Adrenal gland (tissue), 12 donors: ENCODE measurements around the gene FUT4. TPM values are rescaled to one million over a fixed set of nuclear protein-coding genes. Genes with fewer than 3 reads are reported as not detected.

Experiments
- DNase-seq, 7 donors: peaks; one replicate each; pipeline ENCODE4 v3.0.0-alpha.2; 2019 to 2020
- H3K27ac ChIP-seq, 5 donors: fragments of 200-600 bp; sonication (generic) in 4 of 5; 1 replicate in 3 of 5; 2 replicates in 2 of 5; pipeline versions ENCODE4 v1.5.1 to v1.8.0; 2016 to 2020; ENCODE audit warnings: mild to moderate bottlenecking in 1 of 5
- H3K27me3 ChIP-seq: fragments of 200-600 bp; 2 replicates; pipeline ENCODE4 v1.8.0; 2021
- H3K36me3 ChIP-seq, 2 donors: fragments of 200-600 bp; replicated peaks in 1 of 2; 1 replicate in 1 of 2; 2 replicates in 1 of 2; pipeline versions ENCODE4 v1.5.1 to v1.8.0; 2018 to 2022
- H3K4me1 ChIP-seq, 2 donors: fragments of 200-600 bp; replicated peaks in 1 of 2; 1 replicate in 1 of 2; 2 replicates in 1 of 2; pipeline versions ENCODE4 v1.5.1 to v1.8.0; 2018 to 2021
- H3K4me3 ChIP-seq, 4 donors: fragments of 200-600 bp; sonication (generic) in 3 of 4; one replicate each; pipeline ENCODE4 v1.5.1; 2016 to 2018
- H3K9me3 ChIP-seq, 3 donors: fragments of 200-600 bp; sonication (generic) in 1 of 3; replicated peaks in 1 of 3; 1 replicate in 2 of 3; 2 replicates in 1 of 3; pipeline versions ENCODE4 v1.5.1 to v1.8.0; 2016 to 2021
- POLR2A ChIP-seq, 2 donors: fragments of 450-650 bp; IDR thresholded peaks; one replicate each; pipeline ENCODE4 v1.6.1; 2017; ENCODE audit warnings: antibody characterized with exemption in 2 of 2, mild to moderate bottlenecking in 2 of 2, moderate library complexity in 1 of 2
- WGBS, 4 donors: extraction: QIAGEN DNeasy Blood & Tissue Kit in 2 of 4; methylation state at CpG; one replicate each; pipeline versions ENCODE4 v1.1.5 to v1.1.7; 2013 to 2017; 5-methylcytosine and 5-hydroxymethylcytosine counted together
- intact Hi-C, 2 donors: fragments of 100-400 bp; cut with DNase I; formaldehyde crosslinking; loops; one replicate each; pipeline versions ENCODE4 v1.14.1 to v1.15.0; 2022 to 2023
- polyA plus RNA-seq, 3 donors: library from polyadenylated mRNA; stranded (reverse); fragments of 200-250 nt in 2 of 3; fragments of 350-450 nt in 1 of 3; fragmentation: Illumina TruSeq in 1 of 3; extraction: RNeasy Lipid Tissue Mini Kit (QIAGEN cat#74804) in 1 of 3; gene quantifications; one replicate each; pipeline ENCODE4 v1.2.3, GENCODE V29; 2013 to 2014
- total RNA-seq, 9 donors: library from RNA; depleted of rRNA in 4 of 9; stranded (reverse); fragments of >200 nt in 4 of 9; fragments of 120-200 nt in 1 of 9; fragmentation: NEBNext Ultra II Directional in 1 of 9; extraction: Animal tissue kit (Norgen Biotek cat#: 25700) in 1 of 9; gene quantifications; one replicate each; pipeline versions ENCODE4 v1.1.0 to v1.2.4, GENCODE V29; 2013 to 2023
- TF ChIP-seq, protein P1 (sequence below), 6 experiments: fragments of 450-650 bp in 4 of 6; fragments of 200-600 bp in 2 of 6; sonication (generic) in 1 of 6; IDR thresholded peaks; 1 replicate in 5 of 6; 2 replicates in 1 of 6; pipeline versions ENCODE4 v1.5.1 to v1.8.0; 2016 to 2021; ENCODE audit warnings: antibody characterized with exemption in 6 of 6, mild to moderate bottlenecking in 2 of 6, moderate library complexity in 1 of 6
- donor health status: healthy with polysubstance abuse.
- donor health status: Bipolar disorder and iron deficiency.
- donor health status: DM: yes; HTN: yes; CAD: no.
- donor health status: DM: no; HTN: no; CAD: no.
- donor health status: DM: no; HTN: no; CAD: no.
- donor health status: DM: yes; HTN: yes; CAD: no.

FUT4 gene
- total and polyA plus RNA-seq, 12 donors = 0.61 to 5.8 (median 3.4) TPM

DNA sequence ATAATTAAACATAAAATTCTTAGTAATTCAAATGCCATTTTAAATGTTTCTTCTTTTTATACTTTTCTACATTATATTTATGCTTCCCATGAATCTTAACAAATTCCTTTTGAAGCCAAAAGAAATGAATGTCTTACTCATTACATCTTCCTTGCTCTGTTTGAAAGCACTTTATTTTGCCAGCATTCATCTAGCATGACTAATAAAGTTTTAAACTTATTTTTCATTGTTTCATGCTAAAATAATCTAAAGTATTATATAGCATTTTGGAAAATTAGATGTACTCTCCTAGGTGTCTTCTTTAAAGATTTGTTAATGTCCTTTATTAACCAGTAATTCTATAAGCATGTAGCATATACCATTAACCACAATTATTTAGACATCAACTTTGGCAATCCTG lies 13.7 kb downstream of the FUT4 start:
- DNase-seq = no peak
- H3K4me3 ChIP-seq = no peak overlapping the region
- H3K27me3 ChIP-seq = no peaks in the 10 kb centered on the region
- no peaks in the 10 kb centered on the region for H3K4me1 ChIP-seq
- no peaks in the 10 kb centered on the region for H3K36me3 ChIP-seq
- intact Hi-C loops = no loop called here
- H3K27ac ChIP-seq = no peak overlapping the region
- no peaks in the 10 kb centered on the region for H3K9me3 ChIP-seq
- TF ChIP-seq POLR2A (IDR thresholded peaks at IDR 0.05) = no peak
- TF ChIP-seq, protein P1, sequence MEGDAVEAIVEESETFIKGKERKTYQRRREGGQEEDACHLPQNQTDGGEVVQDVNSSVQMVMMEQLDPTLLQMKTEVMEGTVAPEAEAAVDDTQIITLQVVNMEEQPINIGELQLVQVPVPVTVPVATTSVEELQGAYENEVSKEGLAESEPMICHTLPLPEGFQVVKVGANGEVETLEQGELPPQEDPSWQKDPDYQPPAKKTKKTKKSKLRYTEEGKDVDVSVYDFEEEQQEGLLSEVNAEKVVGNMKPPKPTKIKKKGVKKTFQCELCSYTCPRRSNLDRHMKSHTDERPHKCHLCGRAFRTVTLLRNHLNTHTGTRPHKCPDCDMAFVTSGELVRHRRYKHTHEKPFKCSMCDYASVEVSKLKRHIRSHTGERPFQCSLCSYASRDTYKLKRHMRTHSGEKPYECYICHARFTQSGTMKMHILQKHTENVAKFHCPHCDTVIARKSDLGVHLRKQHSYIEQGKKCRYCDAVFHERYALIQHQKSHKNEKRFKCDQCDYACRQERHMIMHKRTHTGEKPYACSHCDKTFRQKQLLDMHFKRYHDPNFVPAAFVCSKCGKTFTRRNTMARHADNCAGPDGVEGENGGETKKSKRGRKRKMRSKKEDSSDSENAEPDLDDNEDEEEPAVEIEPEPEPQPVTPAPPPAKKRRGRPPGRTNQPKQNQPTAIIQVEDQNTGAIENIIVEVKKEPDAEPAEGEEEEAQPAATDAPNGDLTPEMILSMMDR (IDR thresholded peaks at IDR 0.05) = no peak

GRCh38 chr11:94557992-94558391 lies 14.3 kb downstream of the FUT4 start:
- H3K9me3 ChIP-seq = no peaks in the 10 kb centered on the region
- no peak for TF ChIP-seq POLR2A (IDR thresholded peaks at IDR 0.05)
- TF ChIP-seq, protein P1 (IDR thresholded peaks at IDR 0.05) = no peak
- no peak overlapping the region for H3K27ac ChIP-seq
- H3K4me3 ChIP-seq = no peak overlapping the region
- no peak for DNase-seq
- H3K27me3 ChIP-seq = no peaks in the 10 kb centered on the region
- no peaks in the 10 kb centered on the region for H3K4me1 ChIP-seq
- WGBS, 4 donors = 62 to 77% (median 72%) methylated on average over 1 of the region's 1 CpG
- intact Hi-C loops = no loop called here
- H3K36me3 ChIP-seq = no peaks in the 10 kb centered on the region

DNA sequence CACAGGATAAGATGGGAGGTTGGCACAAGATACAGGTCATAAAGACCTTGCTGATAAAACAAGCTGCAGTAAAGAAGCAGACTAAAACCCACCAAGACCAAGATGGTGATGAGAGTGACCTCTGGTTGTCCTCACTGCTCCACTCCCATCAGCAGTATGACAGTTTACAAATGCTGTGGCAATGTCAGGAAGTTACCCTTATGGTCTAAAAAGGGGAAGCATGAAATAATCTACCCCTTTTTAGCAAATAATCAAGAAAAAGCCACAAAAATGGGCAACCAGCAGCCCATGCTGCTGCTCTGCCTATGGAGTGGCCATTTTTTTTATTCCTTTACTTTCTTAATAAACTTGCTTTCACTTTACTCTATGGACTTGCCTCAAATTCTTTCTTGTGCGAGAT lies 14.7 kb downstream of the FUT4 start:
- no peak for TF ChIP-seq POLR2A (IDR thresholded peaks at IDR 0.05)
- TF ChIP-seq, protein P1 (IDR thresholded peaks at IDR 0.05) = no peak
- intact Hi-C loops = no loop called here
- Histone ChIP-seq H3K4me1 (peaks cover 0 to 2% of the 10 kb centered on the region in 2 donors), H3K9me3 (no peaks in the 10 kb centered on the region), H3K36me3 (no peaks in the 10 kb centered on the region), H3K4me3 (no peak overlapping the region), H3K27me3 (no peaks in the 10 kb centered on the region), H3K27ac (no peak overlapping the region)
- WGBS, 4 donors = 89 to 97% (median 94%) methylated on average over 1 of the region's 1 CpG
- no peak for DNase-seq

GRCh38 chr11:94558932-94559331 lies 15.2 kb downstream of the FUT4 start:
- 95 to 98% (median 98%) methylated on average over 4 of the region's 4 CpGs for WGBS, 4 donors
- no peaks in the 10 kb centered on the region for H3K36me3 ChIP-seq
- intact Hi-C loops = no loop called here
- no peaks in the 10 kb centered on the region for H3K27me3 ChIP-seq
- DNase-seq = no peak
- peaks cover 4 to 7% of the 10 kb centered on the region in 2 donors for H3K4me1 ChIP-seq
- TF ChIP-seq POLR2A (IDR thresholded peaks at IDR 0.05) = no peak
- TF ChIP-seq, protein P1 (IDR thresholded peaks at IDR 0.05) = no peak
- no peak overlapping the region for H3K27ac ChIP-seq
- H3K4me3 ChIP-seq = no peak overlapping the region
- no peaks in the 10 kb centered on the region for H3K9me3 ChIP-seq
